GM12801 (cell line): ENCODE data around the gene SDC1.

Source experiments
- CTCF ChIP-seq: IDR thresholded peaks from one replicate; pipeline ENCODE4 v1.5.1; 2011; ENCODE audit warnings: control low read depth; ENCODE audit not compliant: insufficient read length; ENCODE audit errors: extremely low read depth

The SDC1 gene

GRCh38 chr2:20200697-20201555 lies 24.0 kb downstream of the SDC1 start:
- no peak for TF ChIP-seq CTCF

DNA sequence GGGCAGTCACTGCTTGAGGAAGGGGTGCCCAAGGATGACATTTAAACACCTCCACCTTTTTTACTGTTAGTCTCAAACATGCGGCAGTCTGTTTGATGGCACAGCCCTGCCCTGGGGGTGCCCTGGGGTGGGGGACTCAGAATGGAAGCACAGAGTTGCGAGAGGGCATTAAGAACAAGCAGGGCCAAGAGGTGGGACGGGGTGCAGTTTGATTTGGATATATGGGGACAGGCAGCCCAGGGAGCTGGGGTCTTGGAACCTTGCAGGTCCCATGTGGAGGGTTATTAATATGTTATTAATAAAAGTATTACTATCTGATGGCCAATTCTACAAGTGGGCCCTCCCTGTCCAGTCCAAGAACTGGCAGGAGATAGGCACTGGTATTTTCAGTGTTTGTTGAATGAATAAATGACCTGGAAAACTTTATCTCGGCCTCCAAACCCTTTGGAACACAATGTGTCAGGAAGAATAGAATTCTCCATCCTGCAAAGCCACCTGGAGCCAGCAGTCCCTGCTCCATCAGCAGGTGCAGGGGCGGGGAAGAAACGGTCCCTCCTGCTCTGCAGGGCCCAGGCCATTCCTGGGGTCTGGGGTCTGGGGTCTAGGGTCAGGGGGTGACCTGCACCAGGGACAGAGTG lies 25.2 kb downstream of the SDC1 start:
- no peak for TF ChIP-seq CTCF

- TF ChIP-seq CTCF: no peak
Observed at GRCh38 chr2:20198796-20199632, 25.9 kb downstream of the SDC1 start.

DNA sequence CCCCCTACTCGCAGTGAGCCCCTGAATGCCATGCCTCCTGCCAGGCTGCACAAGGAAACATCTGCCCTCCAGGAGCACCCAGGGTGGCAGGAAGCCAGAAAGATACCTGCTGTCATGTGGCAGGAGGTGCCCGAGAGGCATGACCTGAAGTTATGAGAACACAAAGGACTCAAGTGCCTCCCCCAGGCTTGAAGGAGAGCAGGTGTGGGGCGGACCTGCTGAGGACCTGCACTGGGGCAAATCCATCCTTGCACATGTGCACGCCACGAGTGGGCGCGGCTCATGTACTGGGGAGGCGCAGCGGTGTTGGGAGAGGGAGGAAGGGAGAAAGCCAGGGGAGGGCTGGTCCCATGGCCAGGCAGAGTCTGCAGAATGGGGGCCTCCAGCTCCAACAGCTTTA lies 26.9 kb downstream of the SDC1 start:
- no peak for TF ChIP-seq CTCF

DNA sequence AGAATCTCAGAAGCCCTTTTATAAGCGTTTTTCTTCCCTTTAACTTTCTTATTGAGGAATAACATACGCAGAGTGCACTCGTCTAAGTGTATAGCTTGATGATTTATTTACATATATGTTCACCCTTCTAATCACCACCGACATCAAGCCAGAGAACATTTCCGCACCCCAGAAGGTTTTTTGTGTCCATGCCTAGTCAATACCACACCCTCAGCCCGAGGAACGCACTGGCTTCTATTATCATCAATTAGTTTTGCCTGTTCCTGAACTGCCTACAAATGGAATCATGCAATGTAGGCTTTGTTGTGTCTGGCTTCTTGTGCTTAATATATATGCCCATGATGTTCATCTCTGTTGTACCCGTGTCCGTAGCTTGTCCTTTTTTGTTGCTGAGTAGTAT lies 27.7 kb downstream of the SDC1 start:
- TF ChIP-seq CTCF: no peak

DNA sequence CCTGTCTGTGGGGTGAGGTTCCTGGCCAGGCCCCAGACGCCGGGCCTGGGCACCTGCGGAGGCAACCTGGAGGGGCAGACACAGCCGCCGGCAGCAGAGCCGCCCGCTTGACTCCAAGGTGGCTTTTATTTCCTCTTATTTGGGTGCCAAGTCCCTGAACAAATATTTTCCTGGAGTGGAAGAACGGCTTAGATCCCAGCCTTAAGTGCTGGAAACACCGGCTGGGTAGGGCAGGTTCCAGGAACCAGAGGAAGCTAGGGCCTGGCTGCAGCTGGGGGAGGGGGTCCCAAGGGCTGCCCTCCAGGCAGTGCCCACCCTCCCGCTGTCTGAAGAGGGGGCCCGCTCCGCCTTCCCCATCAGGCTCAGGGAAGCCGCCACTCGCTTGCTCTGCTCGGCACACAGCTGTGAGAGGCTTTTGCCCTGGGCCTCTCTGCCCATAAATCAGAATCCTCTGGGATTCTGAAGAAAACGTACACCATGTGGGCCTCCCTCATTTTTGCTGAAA lies 28.2 kb downstream of the SDC1 start:
- no peak for TF ChIP-seq CTCF
